RWPE2 (cell line): ENCODE measurements around the gene HTR4.

Experiments used
- ATAC-seq: fragments of 200-7000 bp; cut with Tn5 transposase; 3 replicates; pipeline ENCODE4 v1.9.1; 2021; ENCODE audit warnings: low read depth
- DNase-seq: peaks from one replicate; pipeline ENCODE4 v3.0.0-alpha.2; 2020; ENCODE audit warnings: low spot score
- H3K27ac ChIP-seq: fragments of 450-650 bp; 2 replicates; pipeline ENCODE4 v1.5.1; 2017; ENCODE audit warnings: mild to moderate bottlenecking; ENCODE audit not compliant: poor library complexity, severe bottlenecking
- H3K27me3 ChIP-seq: fragments of 250-450 bp; sonication (Bioruptor Pico); 2 replicates; pipeline ENCODE4 v1.5.1; 2021; ENCODE audit warnings: mild to moderate bottlenecking, moderate library complexity; ENCODE audit not compliant: insufficient read depth, poor library complexity, severe bottlenecking
- H3K36me3 ChIP-seq: fragments of 250-450 bp; sonication (Bioruptor Pico); 2 replicates; pipeline ENCODE4 v1.5.1; 2020; ENCODE audit warnings: low read depth, mild to moderate bottlenecking, moderate library complexity
- H3K4me1 ChIP-seq: fragments of 250-450 bp; sonication (Bioruptor Pico); 2 replicates; pipeline ENCODE4 v1.5.1; 2021; ENCODE audit warnings: mild to moderate bottlenecking, moderate library complexity; ENCODE audit not compliant: insufficient read depth, poor library complexity, severe bottlenecking
- H3K4me3 ChIP-seq: fragments of 250-450 bp; sonication (Bioruptor Pico); 2 replicates; pipeline ENCODE4 v1.5.1; 2021; ENCODE audit warnings: mild to moderate bottlenecking, moderate library complexity; ENCODE audit not compliant: severe bottlenecking
- H3K9me3 ChIP-seq: fragments of 250-450 bp; sonication (Bioruptor Pico); 2 replicates; pipeline ENCODE4 v1.5.1; 2021; ENCODE audit warnings: mild to moderate bottlenecking, moderate library complexity; ENCODE audit not compliant: severe bottlenecking
- TF ChIP-seq, protein P1 (sequence below): fragments of 450-650 bp; IDR thresholded peaks from one replicate; pipeline ENCODE4 v1.5.1; 2017; ENCODE audit warnings: mild to moderate bottlenecking, moderate library complexity; ENCODE audit not compliant: poor library complexity, severe bottlenecking

The HTR4 gene

DNA sequence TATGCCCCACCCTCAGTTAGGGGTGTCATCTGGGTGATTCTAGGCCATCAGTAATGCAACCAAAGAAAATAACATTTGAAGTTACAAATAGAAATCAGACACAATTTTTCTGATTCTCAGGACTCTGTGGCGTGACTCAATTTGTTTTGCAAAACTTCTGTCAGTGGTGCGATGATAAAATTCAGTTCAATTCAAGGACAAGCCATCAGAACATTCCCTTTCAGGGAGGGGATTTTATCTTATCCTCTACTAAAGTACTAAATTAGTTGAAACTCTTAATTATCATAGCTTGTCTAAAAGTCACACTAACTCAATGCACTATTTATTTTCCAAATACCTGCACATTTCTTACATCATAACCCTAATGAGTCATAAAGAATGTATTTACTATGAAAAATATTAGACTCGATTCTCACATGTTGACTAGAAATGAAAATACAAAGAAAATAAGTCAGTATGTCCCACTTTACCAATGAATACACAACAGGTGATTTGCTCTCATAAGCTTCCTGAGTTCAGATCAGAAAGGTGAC is 28.2 kb downstream of the HTR4 start:
- H3K4me3 ChIP-seq: no peak overlapping the region
- no peaks in the 10 kb centered on the region for H3K36me3 ChIP-seq
- H3K27me3 ChIP-seq: no peaks in the 10 kb centered on the region
- H3K9me3 ChIP-seq: no peaks in the 10 kb centered on the region
- DNase-seq: no peak
- H3K4me1 ChIP-seq: peaks cover 31% of the 10 kb centered on the region
- peak; percentile 28 for ATAC-seq
- TF ChIP-seq, protein P1, sequence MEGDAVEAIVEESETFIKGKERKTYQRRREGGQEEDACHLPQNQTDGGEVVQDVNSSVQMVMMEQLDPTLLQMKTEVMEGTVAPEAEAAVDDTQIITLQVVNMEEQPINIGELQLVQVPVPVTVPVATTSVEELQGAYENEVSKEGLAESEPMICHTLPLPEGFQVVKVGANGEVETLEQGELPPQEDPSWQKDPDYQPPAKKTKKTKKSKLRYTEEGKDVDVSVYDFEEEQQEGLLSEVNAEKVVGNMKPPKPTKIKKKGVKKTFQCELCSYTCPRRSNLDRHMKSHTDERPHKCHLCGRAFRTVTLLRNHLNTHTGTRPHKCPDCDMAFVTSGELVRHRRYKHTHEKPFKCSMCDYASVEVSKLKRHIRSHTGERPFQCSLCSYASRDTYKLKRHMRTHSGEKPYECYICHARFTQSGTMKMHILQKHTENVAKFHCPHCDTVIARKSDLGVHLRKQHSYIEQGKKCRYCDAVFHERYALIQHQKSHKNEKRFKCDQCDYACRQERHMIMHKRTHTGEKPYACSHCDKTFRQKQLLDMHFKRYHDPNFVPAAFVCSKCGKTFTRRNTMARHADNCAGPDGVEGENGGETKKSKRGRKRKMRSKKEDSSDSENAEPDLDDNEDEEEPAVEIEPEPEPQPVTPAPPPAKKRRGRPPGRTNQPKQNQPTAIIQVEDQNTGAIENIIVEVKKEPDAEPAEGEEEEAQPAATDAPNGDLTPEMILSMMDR: no peak
- peak overlapping the region; percentile 4 for H3K27ac ChIP-seq

DNA sequence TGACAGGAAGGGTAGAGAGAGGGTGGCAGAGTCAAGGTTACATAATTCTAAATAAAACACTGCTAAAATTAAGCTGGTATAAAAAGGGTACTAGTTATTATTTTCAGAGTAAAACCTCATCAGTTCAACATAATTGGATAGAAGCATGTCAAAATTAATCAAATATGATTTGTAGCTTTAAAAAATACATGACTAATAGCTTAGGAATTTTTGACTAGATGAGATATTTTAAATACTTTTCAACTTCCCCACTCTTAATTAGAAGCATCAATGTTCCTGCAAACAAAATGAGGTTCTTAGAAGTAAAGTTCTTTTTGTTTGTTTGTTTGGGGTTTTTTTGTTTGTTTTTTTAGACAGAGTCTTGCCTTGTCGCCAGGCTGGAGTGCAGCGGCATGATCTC is 29.1 kb downstream of the HTR4 start:
- TF ChIP-seq, protein P1: no peak
- DNase-seq (no peak), ATAC-seq (no peak)
- Histone ChIP-seq H3K4me3 (no peak overlapping the region), H3K36me3 (no peaks in the 10 kb centered on the region), H3K9me3 (no peaks in the 10 kb centered on the region), H3K4me1 (peaks cover 31% of the 10 kb centered on the region), H3K27me3 (no peaks in the 10 kb centered on the region), H3K27ac (peak overlapping the region; percentile 4)

DNA sequence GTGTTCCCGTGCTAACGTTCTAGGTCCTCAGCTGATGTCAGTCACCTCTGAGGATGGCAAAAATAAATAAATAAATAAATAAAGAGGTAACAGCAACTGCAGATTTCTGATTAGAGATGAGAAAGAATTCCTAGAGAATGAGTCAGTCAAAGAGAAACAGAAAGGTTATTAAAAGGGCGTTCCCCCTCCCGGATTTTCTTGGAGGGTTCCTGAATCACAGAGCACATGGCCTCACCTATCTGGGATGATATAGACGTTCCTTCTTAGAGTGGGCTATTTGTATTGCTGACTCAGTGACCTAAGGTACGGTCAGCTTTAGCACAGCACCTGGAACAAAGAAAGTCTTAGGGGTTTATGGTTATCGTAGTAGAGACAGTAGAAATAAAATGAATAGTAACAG is 30.6 kb downstream of the HTR4 start:
- Histone ChIP-seq H3K9me3 (no peaks in the 10 kb centered on the region), H3K27ac (peak overlapping the region; percentile 3), H3K4me1 (peaks cover 31% of the 10 kb centered on the region), H3K36me3 (no peaks in the 10 kb centered on the region), H3K27me3 (no peaks in the 10 kb centered on the region), H3K4me3 (no peak overlapping the region)
- peak; percentile 94 for ATAC-seq
- TF ChIP-seq, protein P1: no peak
- no peak for DNase-seq

DNA sequence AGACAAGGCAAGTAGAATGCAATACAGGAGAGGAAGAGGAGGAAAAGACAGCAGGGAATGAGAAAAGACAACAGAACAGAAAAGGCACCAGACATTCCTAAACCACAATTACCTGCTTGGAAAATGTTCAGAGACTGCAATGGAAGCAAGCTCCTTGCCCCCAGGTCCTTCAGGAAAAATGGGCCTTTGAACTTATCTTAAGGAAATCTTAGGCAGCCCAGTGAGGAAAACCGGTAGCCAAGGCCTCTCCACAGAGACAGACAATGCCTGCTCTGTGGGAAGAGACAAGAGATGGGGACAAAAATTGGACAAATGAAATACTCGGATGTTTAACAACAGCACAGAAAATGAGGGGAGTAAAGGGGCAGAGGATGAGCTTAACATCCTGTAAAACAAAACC is 31.2 kb downstream of the HTR4 start:
- no peaks in the 10 kb centered on the region for H3K36me3 ChIP-seq
- no peak overlapping the region for H3K4me3 ChIP-seq
- TF ChIP-seq, protein P1: no peak
- H3K9me3 ChIP-seq: no peaks in the 10 kb centered on the region
- H3K4me1 ChIP-seq: peaks cover 31% of the 10 kb centered on the region
- H3K27ac ChIP-seq: peak overlapping the region; percentile 3
- no peak for ATAC-seq
- no peak for DNase-seq
- H3K27me3 ChIP-seq: no peaks in the 10 kb centered on the region

DNA sequence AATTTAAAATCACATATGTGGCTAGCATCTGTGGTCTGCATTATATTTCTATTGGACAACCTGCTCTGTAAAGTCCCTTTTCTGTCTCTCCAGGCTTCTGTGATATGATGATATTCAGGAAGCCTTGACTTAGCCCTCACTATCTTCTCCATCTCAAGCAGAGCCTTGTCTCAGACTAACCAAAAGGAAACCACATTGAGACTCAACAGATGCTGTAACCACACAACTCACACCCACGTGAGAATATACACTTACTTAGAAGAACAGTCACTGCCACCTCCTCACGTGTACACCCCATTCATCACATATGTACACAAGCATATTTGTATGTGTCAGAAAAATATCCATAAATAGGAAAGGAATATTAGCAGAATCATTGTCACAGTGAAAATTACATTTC is 33.6 kb downstream of the HTR4 start:
- Histone ChIP-seq H3K27ac (no peak overlapping the region), H3K4me1 (peaks cover 22% of the 10 kb centered on the region), H3K27me3 (no peaks in the 10 kb centered on the region), H3K36me3 (no peaks in the 10 kb centered on the region), H3K4me3 (no peak overlapping the region), H3K9me3 (peaks cover 3% of the 10 kb centered on the region)
- TF ChIP-seq, protein P1: no peak
- DNase-seq: no peak
- no peak for ATAC-seq
